Activated CD8-positive, alpha-beta memory T cell treated with anti-CD3 and anti-CD28 coated beads, Interleukin-2, amount 50 U/mL, for 48 hours (primary cell): ENCODE results near the gene SP5.
"Not testable (repeated sequence)": the region's sequence is repeated elsewhere in the genome, so short reads cannot be mapped to it uniquely, and the experiment has no call there.

ENCODE experiments used
- DNase-seq: peaks from one replicate; pipeline ENCODE4 v3.0.0-alpha.2; 2020

SP5 gene

GRCh38 chr2:170740660-170741059, 25.5 kb downstream of the SP5 start:
- DNase-seq, result no peak

- DNase-seq, result no peak
Measured at GRCh38 chr2:170742000-170742399, 26.9 kb downstream of the SP5 start.

- no peak for DNase-seq
Measured at GRCh38 chr2:170742896-170743529, 27.9 kb downstream of the SP5 start.

GRCh38 chr2:170743530-170744239, 28.5 kb downstream of the SP5 start:
- DNase-seq, result no peak

- DNase-seq, result no peak
Measured at GRCh38 chr2:170744248-170745002, 29.3 kb downstream of the SP5 start.

GRCh38 chr2:170745305-170745704, 30.2 kb downstream of the SP5 start:
- DNase-seq, result no peak

- DNase-seq, result no peak
Measured at GRCh38 chr2:170747921-170748320, 32.8 kb downstream of the SP5 start.

GRCh38 chr2:170751555-170751954, 36.4 kb downstream of the SP5 start:
- not testable (repeated sequence) for DNase-seq

- no peak for DNase-seq
Measured at GRCh38 chr2:170761572-170761971, 46.4 kb downstream of the SP5 start.

- no peak for DNase-seq
Measured at GRCh38 chr2:170762760-170763159, 47.6 kb downstream of the SP5 start.

GRCh38 chr2:170763232-170763631, 48.1 kb downstream of the SP5 start:
- no peak for DNase-seq

GRCh38 chr2:170764880-170765261, 49.7 kb downstream of the SP5 start:
- DNase-seq, result no peak

- DNase-seq, result no peak
Measured at GRCh38 chr2:170766693-170767092, 51.6 kb downstream of the SP5 start.
